OCI-LY7 (cell line): Measurements from ENCODE around the gene CCNF. TPM values are rescaled to one million over a fixed set of nuclear protein-coding genes. Genes with fewer than 3 reads are reported as not detected.

ENCODE experiments used
- BruUV-seq: library from RNA; stranded (reverse); fragments of 400-500 nt; replicated peaks from 2 replicates; lab custom pipeline; 2021; lab: Mats Ljungman, UMichigan
- CTCF ChIA-PET: fragments of 300-600 bp; sonication (Branson Sonifier 250); formaldehyde crosslinking; loops from one replicate; lab custom pipeline; 2022; ENCODE audit warnings: antibody characterized with exemption; ENCODE audit not compliant: unreplicated experiment; lab: Charles Lee
- POLR2A ChIA-PET: fragments of 300-600 bp; sonication (Branson Sonifier 250); formaldehyde crosslinking; loops from one replicate; lab custom pipeline; 2022; ENCODE audit warnings: antibody characterized with exemption; lab: Charles Lee
- DNase-seq: peaks from one replicate; pipeline ENCODE4 v3.0.0-alpha.2; 2015; ENCODE audit warnings: low spot score
- H2AFZ ChIP-seq: fragments of 200-600 bp; sonication (generic), shearing (Covaris generic); 2 replicates; pipeline ENCODE4 v1.6.1; 2014; ENCODE audit warnings: mild to moderate bottlenecking, antibody characterized with exemption, low read length, moderate library complexity
- H3K27ac ChIP-seq: fragments of 200-600 bp; sonication (generic); 2 replicates; pipeline ENCODE4 v1.5.1; 2014; ENCODE audit warnings: mixed run types, low read depth, mild to moderate bottlenecking, moderate library complexity, low read length, inconsistent platforms; ENCODE audit not compliant: poor library complexity, severe bottlenecking
- H3K36me3 ChIP-seq: fragments of 200-600 bp; sonication (generic); 2 replicates; pipeline ENCODE4 v1.6.1; 2014; ENCODE audit warnings: mild to moderate bottlenecking, antibody characterized with exemption, low read length, moderate library complexity, mixed read lengths; ENCODE audit not compliant: insufficient read depth
- H3K4me1 ChIP-seq: fragments of 200-600 bp; sonication (generic); 2 replicates; pipeline ENCODE4 v1.5.1; 2014; ENCODE audit warnings: mild to moderate bottlenecking, low read length; ENCODE audit not compliant: insufficient read depth, poor library complexity, severe bottlenecking
- H3K4me2 ChIP-seq: fragments of 200-600 bp; sonication (generic); 2 replicates; pipeline ENCODE4 v1.6.1; 2014; ENCODE audit warnings: mild to moderate bottlenecking, low read length
- H3K4me3 ChIP-seq: fragments of 200-600 bp; sonication (generic); 2 replicates; pipeline ENCODE4 v1.5.1; 2014; ENCODE audit warnings: mild to moderate bottlenecking, low read depth, low read length; ENCODE audit not compliant: poor library complexity, severe bottlenecking
- H3K79me2 ChIP-seq: fragments of 200-600 bp; sonication (generic); 2 replicates; pipeline ENCODE4 v1.6.1; 2016; ENCODE audit warnings: low read depth, mild to moderate bottlenecking, low read length, moderate library complexity, mixed read lengths; ENCODE audit not compliant: insufficient read depth
- H3K9me2 ChIP-seq: fragments of 200-600 bp; sonication (generic); 2 replicates; pipeline ENCODE4 v1.6.1; 2016; ENCODE audit warnings: mild to moderate bottlenecking, low read length, mixed read lengths; ENCODE audit not compliant: insufficient read depth
- H3K9me3 ChIP-seq: fragments of 200-600 bp; sonication (generic); 2 replicates; pipeline ENCODE4 v1.6.1; 2014; ENCODE audit warnings: mild to moderate bottlenecking, mixed run types, low read length, mixed read lengths
- H4K20me1 ChIP-seq: fragments of 200-600 bp; sonication (generic); 2 replicates; pipeline ENCODE4 v1.6.1; 2014; ENCODE audit warnings: mild to moderate bottlenecking, antibody characterized with exemption, low read length, moderate library complexity, mixed read lengths; ENCODE audit not compliant: insufficient read depth
- EZH2phosphoT487 ChIP-seq: fragments of 200-600 bp; sonication (generic); IDR thresholded peaks from 2 replicates; pipeline ENCODE4 v1.6.1; 2018; ENCODE audit warnings: low read depth, borderline replicate concordance, mild to moderate bottlenecking, mixed run types, antibody characterized with exemption, low read length, moderate library complexity, mixed read lengths
- intact Hi-C: fragments of 100-400 bp; cut with micrococcal nuclease; formaldehyde crosslinking; loops from one replicate; pipeline ENCODE4 v1.10.0; 2022; ENCODE audit not compliant: unreplicated experiment
- total RNA-seq, 2 experiments: library from RNA; depleted of rRNA in 1 of 2; stranded (reverse); fragments of >200 nt in 1 of 2; shearing (Covaris generic) in 1 of 2; gene quantifications; 2 replicates each; pipeline ENCODE4 v1.2.3, GENCODE V29; 2014 to 2022
- TF ChIP-seq, protein P1 (sequence below): fragments of 200-600 bp; sonication (generic); conservative IDR thresholded peaks from 2 replicates; pipeline ENCODE4 v1.5.1; 2014; ENCODE audit warnings: mild to moderate bottlenecking, antibody characterized with exemption, low read length, moderate library complexity, mixed read lengths

Gene CCNF
- total RNA-seq, 2 experiments from 2014 or later, result 82.1 to 83.3 TPM

DNA sequence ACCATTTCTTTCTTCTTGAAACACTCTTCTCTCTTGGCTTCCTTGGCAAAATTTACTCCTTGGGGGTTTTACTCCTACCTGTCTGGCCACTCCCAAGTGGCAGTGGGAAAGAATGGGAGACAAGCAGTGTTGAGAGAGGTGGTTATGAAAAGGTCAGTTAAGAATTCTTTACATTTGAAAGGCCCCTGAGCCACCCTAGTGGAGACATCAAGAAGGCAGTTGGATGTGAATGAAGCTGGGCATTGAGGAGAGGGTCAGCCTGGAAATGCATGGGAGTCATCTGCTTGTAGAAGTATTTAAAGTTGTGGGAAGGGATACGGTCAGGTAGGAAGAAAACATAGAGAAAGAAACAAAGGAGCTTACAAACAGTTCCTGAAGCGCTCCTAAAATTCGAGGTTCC, 42.3 kb upstream of the CCNF start:
- Histone ChIP-seq H3K27ac (no peak overlapping the region), H3K9me3 (no peaks in the 10 kb centered on the region), H3K4me3 (no peak overlapping the region), H3K36me3 (no peaks in the 10 kb centered on the region), H4K20me1 (no peaks in the 10 kb centered on the region), H3K4me2 (no peak overlapping the region), H3K4me1 (no peaks in the 10 kb centered on the region), H3K9me2 (no peaks in the 10 kb centered on the region), H2AFZ (no peak overlapping the region), H3K79me2 (no peaks in the 10 kb centered on the region)
- TF ChIP-seq EZH2phosphoT487, result no peak
- TF ChIP-seq, protein P1, sequence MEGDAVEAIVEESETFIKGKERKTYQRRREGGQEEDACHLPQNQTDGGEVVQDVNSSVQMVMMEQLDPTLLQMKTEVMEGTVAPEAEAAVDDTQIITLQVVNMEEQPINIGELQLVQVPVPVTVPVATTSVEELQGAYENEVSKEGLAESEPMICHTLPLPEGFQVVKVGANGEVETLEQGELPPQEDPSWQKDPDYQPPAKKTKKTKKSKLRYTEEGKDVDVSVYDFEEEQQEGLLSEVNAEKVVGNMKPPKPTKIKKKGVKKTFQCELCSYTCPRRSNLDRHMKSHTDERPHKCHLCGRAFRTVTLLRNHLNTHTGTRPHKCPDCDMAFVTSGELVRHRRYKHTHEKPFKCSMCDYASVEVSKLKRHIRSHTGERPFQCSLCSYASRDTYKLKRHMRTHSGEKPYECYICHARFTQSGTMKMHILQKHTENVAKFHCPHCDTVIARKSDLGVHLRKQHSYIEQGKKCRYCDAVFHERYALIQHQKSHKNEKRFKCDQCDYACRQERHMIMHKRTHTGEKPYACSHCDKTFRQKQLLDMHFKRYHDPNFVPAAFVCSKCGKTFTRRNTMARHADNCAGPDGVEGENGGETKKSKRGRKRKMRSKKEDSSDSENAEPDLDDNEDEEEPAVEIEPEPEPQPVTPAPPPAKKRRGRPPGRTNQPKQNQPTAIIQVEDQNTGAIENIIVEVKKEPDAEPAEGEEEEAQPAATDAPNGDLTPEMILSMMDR, result peak; percentile 46
- CTCF ChIA-PET, result no interaction called here
- no peak for DNase-seq
- BruUV-seq, result no TSS peak
- POLR2A ChIA-PET, result interaction anchor here (0.7 kb wide), 1 partner anchor 29 kb away, joined by 3 read pairs; no protein-coding TSS in a partner anchor
- intact Hi-C loops, result no loop called here

DNA sequence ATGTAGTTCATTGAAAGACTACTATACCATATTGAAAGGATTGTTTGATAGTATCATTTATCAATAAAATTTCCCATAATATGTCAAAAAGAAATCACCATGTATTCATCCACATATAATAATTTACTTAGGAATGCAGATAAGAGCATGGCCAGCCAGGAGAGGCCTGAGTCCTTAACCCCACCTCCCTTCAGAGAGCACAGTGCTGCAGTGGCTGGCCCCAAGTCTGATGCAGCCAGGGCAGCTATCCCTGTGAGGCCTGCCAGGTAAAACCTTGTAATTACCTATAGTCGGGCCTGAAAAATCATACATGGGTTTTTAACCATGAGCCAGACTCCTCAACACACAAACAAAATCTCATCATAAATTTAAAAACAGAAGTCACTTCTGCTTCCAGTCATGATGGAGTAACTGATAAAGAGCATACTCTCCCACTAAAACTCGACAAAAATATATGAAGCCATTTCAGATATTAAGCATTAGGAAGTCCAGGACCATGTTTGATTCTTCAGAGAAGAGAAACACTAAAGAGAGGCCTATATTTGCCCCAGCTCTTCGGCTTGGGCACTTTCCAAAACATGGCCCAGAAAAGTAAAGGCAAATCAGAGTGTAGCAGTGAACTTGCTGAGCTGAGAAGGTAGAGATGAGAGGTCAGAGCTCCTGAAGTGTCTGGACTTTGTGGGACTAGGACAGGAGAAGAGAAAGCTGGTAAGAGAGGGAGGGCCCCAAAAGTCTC, 40.9 kb upstream of the CCNF start:
- BruUV-seq, result no TSS peak
- no peaks in the 10 kb centered on the region for H3K79me2 ChIP-seq
- POLR2A ChIA-PET, result interaction anchor here (0.9 kb wide), 1 partner anchor 31 kb away, joined by 3 read pairs; no protein-coding TSS in a partner anchor
- H4K20me1 ChIP-seq, result no peaks in the 10 kb centered on the region
- H3K27ac ChIP-seq, result no peak overlapping the region
- TF ChIP-seq, protein P1, result no peak
- no peak for TF ChIP-seq EZH2phosphoT487
- DNase-seq, result no peak
- H3K4me2 ChIP-seq, result no peak overlapping the region
- H3K36me3 ChIP-seq, result no peaks in the 10 kb centered on the region
- H3K9me3 ChIP-seq, result no peaks in the 10 kb centered on the region
- no peaks in the 10 kb centered on the region for H3K9me2 ChIP-seq
- H3K4me3 ChIP-seq, result no peak overlapping the region
- no peaks in the 10 kb centered on the region for H3K4me1 ChIP-seq
- CTCF ChIA-PET, result interaction anchor here (0.6 kb wide), 1 partner anchor 633 kb away, joined by 3 read pairs; no protein-coding TSS in a partner anchor
- intact Hi-C loops, result no loop called here
- H2AFZ ChIP-seq, result no peak overlapping the region

DNA sequence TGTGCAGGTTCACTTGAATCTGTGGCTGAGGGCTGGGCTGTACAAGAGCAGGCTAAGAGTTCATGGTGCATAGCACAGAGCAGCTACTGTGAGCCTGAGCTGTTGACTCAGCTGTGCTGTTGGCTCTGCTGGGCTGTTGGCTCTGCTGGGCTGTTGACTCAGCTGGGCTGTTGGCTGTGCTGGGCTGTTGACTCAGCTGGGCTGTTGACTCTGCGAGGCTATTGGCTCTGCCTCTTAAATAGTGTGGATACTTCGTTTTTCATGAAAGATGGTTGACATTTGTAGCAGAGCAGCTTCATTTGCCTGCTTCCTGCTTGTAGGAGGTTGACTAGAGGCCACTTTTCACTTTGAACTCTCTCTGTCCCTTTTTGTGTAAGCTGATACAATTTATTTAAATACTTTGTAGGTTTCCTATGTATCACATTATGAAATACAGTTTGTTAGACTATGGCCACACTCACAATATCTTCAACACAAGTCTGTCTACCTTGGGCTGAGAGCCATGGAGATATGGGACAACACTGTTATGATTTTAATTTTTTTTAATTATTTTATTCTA, 40.3 kb upstream of the CCNF start:
- no peak overlapping the region for H3K27ac ChIP-seq
- no peak overlapping the region for H2AFZ ChIP-seq
- POLR2A ChIA-PET, result interaction anchor here (0.9 kb wide), 1 partner anchor 31 kb away, joined by 3 read pairs; no protein-coding TSS in a partner anchor
- H3K36me3 ChIP-seq, result no peaks in the 10 kb centered on the region
- H3K4me2 ChIP-seq, result no peak overlapping the region
- no peaks in the 10 kb centered on the region for H3K9me3 ChIP-seq
- DNase-seq, result no peak
- H3K79me2 ChIP-seq, result no peaks in the 10 kb centered on the region
- no TSS peak for BruUV-seq
- TF ChIP-seq, protein P1, result no peak
- no peak for TF ChIP-seq EZH2phosphoT487
- H4K20me1 ChIP-seq, result no peaks in the 10 kb centered on the region
- intact Hi-C loops, result no loop called here
- CTCF ChIA-PET, result no interaction called here
- H3K9me2 ChIP-seq, result no peaks in the 10 kb centered on the region
- no peak overlapping the region for H3K4me3 ChIP-seq
- no peaks in the 10 kb centered on the region for H3K4me1 ChIP-seq
